GM21619 (cell line): ENCODE measurements around the gene GLT8D2.
"Not testable (repeated sequence)": the region's sequence is repeated elsewhere in the genome, so short reads cannot be mapped to it uniquely, and the experiment has no call there.

ENCODE experiments used
- ATAC-seq: cut with Tn5 transposase; IDR thresholded peaks from one replicate; pipeline ENCODE4 v1.9.1; 2021; ENCODE audit not compliant: unreplicated experiment

GLT8D2 gene

DNA sequence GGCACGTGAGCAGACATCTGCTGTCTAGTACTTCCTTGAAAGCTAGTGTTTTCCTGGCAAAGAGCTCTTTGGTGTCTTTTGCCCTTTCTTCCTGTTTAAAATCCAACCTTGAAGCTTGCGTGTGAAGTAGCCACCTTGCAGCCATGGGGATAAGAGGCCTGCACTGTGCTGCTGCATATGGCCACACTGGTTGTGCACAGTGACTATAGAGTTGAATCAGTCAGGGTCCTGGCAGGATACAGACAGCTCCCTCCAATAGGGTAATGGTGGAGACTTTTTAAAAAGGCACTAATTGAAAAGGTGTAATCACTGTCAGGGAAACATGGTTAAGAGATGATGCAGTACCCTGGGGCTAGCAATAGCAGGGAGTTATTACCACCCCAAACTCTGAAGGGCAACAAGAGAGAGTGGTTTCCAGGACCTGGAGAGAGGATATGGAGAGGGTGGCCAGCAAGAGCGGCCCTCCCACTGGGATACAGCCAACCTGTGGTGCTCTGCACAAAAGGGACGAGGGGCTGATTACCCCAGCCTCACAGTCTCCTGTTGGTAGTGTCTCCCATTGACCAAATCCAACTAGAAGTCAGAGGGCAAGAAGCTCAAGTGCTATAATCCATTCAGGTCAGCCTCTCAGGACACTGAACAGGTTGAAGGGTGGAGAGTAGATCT, 4.8 kb upstream of the GLT8D2 start:
- ATAC-seq, result no peak

DNA sequence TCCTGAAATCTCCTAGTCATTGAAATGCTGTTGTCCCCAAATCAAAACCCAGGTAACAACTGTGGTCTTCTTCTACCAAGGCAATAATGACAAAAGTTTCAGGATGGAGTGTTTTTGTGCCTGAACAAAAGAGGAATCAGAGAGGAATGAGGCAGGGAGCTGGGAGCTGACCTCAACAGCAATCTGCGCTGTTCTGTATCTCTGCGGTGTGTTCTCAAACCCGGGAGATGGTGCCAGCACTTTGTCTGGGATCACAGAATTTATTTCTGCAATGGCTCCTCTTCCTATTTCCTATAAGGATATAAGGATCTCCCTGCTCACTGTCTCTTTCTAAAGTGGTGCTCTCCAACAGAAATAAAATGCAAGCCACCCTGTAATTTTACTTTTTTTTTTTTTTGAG, 449 bp upstream of the GLT8D2 start:
- no peak for ATAC-seq

DNA sequence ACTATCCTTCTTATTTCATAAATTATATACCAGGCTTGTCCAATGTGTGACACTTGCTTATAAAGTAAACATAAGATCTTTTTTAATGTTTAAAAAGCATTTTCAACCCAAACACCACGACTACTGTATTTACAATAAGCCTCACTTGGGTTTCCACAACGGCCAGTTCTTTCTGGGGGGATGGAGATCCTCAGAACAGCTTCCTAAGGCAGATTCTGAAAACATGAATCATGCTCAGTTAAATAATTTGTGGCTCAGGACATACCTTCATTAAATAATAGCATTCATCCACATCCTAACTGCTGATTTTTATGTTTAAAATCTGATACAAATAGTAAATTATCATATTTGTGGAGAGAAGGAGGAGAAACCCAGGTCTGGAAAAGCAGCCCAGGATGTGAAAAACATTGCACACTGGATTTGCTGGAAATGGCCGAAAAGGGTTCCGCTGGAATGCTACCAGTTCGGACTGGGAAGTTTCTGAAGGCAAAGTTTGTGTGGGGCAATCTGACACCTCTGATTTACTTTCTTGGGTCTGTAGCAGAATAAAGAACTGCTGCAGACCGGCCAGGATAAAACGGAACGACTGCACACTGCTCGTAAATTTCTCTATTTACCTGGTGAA, 597 bp downstream of the GLT8D2 start:
- ATAC-seq, result no peak

DNA sequence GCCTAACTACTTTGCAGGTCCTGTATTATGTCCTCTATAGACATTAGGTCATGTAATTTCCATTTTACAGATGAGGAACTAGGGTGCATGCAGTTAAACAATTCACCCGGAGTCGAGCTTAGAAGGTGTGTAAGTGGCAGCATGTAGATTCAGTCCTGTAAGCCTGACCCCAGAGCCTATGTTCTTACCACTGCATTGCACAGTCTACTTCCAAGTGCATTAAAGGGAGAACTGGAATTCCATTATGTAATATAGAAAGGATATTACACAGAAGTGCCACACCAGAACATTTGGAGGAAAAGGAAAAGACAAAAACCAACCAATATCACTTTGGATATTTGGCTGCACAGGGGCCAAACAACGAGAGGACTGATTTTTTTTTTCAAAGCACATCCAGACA, 1.2 kb downstream of the GLT8D2 start:
- no peak for ATAC-seq

DNA sequence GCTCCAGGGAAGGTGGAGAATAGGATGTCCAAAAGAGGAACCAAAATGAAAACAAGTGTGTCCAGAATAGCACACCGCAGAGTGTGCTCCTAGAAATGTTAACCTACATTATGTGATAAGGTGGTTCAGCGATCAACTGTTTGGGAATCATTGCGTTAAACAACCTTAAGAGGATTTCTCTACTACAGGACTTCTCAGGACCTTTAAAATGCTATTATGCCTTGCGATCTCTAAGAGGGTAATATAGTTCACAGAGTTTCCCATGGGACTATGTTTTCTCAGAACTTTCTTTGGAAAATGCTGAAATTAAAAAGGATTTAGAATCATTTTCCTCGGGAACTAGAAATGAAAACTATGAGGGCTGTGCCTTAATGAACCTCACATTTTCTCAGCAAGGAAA, 1.8 kb downstream of the GLT8D2 start:
- ATAC-seq, result no peak

DNA sequence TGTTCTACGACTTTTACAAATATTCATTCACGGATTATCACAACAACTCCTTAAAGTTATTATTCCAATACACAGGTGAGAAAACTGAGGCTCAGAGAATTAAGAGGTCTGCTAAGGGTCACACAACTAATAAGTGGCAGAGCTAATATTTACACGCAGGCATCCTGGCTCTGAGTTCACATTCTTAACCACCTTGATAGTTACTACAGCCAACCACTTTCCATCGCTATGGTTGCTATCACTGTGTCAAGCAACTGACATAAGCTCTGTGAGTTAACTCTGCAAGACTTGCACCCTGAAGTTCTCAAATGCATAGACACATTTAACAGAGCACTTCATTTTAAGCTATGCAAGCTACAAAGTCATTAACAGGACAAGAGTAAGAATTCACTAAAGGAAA, 3.7 kb downstream of the GLT8D2 start:
- no peak for ATAC-seq

DNA sequence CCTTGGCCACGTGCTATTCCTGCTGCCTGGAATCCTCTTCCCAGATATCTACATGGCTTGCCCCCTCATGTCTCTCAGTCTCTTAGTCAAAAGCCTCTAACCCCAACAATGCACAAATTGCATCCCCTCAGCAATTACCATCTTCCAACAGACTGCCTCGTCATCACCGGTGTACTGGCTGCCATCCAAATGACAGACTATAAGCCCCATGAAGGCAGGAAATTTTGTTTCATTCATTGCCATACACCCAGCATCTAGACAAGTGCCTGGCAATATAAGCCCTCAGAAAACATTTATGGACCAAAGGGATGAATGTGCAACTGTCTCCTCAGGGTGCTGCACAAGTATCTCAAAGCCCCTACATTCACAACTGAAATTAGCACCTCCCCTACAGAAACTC, 5.8 kb downstream of the GLT8D2 start:
- ATAC-seq, result no peak

DNA sequence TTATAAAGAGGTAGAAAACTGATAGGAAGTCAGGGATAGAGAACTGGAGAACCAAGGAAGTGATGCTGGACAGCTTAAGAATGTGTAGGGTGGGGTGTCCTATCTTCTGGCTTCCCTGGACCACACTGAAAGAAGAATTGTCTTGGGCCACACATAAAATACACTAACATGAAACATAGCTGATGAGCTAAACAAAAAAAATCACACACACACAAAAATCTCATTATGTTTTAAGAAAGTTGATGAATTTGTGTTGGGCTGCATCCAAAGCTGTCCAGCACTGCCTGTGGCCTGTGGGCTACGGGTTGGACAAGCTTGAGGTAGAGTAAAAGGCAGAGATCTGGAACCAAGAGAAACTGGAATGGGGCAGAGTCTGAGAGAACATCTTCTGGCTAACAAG, 7.4 kb downstream of the GLT8D2 start:
- ATAC-seq, result no peak

DNA sequence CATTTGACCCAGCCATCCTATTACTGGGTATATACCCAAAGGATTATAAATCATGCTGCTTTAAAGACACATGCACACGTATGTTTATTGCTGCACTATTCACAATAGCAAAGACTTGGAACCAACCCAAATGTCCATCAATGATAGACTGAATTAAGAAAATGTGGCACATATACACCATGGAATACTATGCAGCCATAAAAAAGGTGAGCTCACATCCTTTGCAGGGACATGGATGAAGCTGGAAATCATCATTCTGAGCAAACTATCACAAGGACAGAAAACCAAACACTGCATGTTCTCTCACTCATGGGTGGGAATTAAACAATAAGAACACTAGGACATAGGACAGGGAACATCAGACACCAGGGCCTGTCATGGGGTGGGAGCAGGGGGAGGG, 10.2 kb downstream of the GLT8D2 start:
- not testable (repeated sequence) for ATAC-seq

DNA sequence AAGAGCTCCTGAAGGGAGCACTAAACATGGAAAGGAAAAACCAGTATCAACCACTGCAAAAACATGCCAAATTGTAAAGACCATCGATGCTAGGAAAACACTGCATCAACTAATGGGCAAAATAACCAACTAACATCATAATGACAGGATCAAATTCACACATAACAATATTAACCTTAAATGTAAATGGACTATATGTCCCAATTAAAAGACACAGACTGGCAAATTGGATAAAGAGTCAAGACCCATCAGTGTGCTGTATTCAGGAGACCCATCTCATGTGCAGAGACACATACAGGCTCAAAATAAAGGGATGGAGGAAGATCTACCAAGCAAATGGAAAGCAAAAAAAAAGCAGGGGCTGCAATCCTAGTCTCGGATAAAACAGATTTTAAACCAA, 13.8 kb downstream of the GLT8D2 start:
- not testable (repeated sequence) for ATAC-seq

DNA sequence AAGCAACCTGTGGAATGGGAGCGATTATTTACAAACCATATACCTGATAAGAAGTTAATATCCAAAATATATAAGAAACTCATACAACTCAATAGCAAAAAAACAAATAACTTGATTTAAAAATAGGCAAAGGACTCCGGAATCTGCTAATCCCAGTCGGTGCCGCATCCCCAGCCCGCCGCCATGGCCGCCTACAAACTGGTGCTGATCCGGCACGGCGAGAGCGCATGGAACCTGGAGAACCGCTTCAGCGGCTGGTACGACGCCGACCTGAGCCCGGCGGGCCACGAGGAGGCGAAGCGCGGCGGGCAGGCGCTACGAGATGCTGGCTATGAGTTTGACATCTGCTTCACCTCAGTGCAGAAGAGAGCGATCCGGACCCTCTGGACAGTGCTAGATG, 19.4 kb downstream of the GLT8D2 start:
- not testable (repeated sequence) for ATAC-seq

DNA sequence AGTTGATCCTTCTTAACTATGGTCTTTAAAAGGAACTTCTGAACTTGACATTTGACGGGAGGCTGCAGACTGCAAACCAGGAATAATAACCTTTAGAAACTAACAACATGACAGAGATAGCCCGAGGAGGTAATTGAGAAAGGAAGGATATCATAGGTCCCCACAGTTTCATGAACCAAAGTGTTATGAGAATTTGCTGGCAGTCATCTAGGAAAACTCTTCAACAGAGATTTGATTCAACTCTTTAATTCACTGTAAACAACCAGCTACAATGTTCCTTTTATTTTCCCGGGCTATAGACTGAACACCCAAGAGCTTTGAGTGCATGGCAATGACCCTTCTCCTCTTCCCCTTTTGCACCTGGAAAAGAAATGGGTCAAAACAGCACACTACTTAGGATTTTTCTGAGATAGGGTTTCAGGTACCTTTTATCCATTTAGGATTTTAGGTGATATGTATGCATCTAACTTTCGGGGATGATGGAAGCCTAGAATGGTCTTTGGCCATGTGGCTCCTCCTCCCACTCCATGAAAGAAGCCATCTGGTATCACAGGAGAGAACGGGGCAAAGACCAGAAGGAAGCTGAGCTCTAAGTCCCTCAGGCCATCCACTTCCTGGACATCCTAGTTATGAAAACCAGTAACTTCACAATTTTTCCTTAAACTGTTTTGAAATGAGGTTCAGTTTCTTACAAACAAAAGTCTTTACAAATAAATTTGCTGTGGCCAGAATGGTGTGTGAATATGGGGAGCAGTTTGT, 23.0 kb downstream of the GLT8D2 start:
- ATAC-seq, result no peak

DNA sequence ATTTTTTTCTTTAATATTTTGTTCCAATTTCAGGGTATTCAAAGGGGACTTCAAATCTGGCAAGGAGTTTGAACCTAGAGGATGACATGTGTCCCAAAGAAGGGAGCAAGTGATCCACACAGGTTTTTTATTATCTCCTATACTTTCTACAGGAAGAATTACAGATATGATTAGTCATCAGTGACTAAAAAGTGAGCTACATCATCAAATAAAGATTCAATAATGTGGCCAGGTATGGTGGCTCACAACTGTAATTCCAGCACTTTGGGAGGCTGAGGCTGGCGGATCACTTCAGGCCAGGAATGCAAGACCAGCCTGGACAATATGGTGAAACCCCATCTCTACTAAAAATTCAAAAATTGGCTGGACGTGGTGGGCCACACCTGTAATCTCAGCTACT, 24.2 kb downstream of the GLT8D2 start:
- no peak for ATAC-seq

DNA sequence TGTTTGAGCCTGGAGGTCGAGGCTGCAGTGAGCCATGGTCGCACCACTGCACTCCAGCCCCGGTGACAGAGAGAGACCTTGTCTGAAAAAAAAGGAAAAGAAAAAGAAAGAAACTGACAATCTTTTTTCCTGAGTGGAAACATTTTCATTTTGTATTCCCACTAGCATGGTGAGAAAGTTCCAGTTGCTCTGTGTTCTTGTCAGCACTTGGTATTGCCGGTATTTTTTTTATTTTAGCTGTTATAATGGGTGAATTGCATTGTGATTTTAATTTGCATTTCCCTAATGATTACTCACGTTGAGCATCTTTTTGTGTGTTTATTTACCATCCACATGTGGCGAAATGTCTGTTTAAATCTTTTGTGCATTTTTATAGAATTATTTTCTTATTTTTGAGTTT, 25.6 kb downstream of the GLT8D2 start:
- ATAC-seq, result no peak

DNA sequence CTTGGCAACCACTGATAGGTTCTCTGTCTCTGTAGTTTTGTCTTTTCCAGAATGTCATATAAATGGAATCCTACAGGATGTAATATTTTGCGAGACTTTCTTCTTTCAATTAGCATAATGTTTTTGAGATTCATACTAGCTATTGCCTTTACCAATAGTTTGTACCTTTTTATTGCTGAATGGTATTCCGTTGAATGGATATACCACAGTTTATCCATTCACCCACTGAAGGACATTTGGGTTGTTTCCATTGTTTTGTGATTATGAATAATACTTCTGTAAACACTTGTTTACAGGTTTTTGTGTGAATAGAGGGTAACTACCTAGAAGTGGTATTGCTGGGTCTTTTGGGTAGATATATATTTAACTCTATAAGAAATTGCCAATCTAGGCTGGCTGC, 26.3 kb downstream of the GLT8D2 start:
- no peak for ATAC-seq

DNA sequence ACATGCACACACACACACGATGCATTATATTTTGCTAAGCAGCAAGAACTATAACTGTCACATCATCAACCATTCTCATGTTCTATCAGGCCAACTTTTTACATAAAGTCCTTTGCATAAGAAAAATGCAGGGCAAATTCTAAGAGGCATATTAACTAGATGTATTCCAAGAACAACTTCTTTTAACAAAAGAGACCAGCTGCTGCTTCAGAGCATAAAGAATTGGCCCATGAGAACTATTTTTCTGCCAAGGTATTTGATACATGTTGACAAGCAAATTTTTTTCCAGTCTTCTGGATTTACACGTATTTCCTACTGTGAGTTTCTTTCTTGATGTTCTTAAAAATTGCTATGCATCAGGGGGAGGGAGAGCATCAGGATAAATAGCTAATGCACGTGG, 27.2 kb downstream of the GLT8D2 start:
- no peak for ATAC-seq

DNA sequence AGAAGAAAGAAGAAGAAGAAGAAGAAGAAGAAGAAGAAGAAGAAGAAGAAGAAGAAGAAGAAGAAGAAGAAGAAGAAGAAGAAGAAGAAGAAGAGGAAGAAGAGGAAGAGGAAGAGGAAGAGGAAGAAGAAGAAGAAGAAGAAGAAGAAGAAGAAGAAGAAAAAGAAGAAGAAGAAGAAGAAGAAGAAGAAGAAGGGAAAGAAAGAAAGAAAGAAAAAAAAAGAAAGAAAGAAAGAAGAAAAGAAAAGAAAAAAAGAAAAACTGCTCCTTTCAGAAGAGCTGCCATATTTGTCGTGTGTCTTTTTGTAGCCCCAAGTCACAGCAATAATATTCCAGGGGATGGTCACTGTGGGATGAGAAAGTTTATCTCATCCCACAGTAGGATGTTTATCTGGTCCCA, 28.1 kb downstream of the GLT8D2 start:
- ATAC-seq, result not testable (repeated sequence)

DNA sequence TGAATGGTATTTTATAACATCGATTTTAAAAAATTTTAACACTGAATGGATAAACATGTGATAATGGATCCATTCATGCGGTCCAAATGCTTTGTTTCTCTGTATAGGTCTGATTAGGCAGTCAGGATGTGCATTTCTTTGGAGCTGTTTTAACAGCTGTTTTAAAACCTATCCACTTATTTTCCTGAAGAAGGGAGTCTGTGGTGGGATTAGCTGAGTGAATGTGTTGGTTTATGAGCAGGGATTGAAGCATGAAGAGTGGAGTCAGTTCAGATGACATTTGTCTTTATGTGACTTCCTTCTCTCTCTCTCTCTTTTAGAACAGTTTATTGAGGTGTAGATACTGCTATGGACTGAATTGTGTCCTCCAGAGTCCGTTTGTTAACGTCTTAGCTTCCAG, 37.7 kb downstream of the GLT8D2 start:
- no peak for ATAC-seq

DNA sequence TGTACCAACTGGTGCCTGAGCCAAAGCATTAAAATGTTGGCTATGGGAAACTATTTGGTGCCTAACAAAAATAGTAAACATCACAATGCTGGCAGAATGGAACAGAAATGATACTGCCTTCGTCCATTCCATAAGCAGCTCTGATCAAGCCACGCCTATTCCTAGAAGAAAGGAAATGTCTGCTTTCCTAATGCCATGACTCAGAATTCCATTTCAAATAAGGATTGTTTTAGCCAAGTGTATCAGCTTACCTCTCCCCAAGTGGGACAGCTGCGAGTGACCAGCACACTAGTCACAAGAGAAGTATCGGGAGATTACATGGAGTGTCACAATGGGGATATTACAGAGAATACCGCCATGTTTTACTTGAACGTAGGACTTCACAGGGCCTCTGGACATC, 38.7 kb downstream of the GLT8D2 start:
- no peak for ATAC-seq

DNA sequence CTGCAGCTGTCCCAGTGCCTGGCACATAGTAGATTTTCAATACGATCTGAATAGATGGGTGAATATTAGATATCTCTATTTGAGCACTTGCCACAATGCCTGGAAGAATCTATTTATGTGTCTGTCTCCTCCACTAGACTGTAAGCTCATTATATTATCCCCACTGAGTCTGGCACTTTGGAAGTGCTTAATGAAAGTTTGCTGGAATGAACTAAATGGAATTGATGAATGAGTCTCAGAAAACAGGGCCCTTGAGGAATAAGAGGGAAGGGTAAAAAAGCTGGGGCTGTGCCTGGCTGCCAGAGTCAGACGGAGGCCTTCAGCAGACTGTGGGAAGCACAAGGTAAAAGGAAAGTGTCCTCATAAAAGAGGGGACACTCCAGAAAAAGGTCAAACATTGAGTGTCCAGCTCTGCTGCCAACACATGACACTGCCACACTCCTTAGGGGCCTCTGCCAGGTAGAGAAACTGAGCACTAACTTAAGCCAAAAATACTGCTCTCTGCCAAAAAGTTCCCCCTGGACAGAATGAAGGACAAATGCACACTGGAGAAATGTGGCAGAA, 39.3 kb downstream of the GLT8D2 start:
- ATAC-seq, result no peak

DNA sequence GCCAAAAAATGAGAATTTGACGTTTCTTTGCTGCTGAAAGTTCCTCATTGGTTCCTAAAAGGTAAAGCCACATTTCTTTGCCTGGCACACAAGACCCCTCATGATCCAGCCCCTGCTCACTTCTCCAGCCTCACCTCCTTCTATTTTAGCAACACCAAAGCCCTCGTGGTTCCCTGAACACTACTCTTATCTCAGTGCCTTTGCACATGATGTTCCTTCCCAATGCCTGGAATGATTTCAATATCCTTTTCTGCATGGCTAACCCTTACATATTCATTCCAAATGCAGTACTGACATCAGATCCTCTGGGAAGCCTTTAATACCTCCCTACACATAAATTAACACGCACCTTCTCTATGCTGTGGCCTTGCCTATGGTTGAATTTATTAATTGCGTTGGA, 39.9 kb downstream of the GLT8D2 start:
- no peak for ATAC-seq

DNA sequence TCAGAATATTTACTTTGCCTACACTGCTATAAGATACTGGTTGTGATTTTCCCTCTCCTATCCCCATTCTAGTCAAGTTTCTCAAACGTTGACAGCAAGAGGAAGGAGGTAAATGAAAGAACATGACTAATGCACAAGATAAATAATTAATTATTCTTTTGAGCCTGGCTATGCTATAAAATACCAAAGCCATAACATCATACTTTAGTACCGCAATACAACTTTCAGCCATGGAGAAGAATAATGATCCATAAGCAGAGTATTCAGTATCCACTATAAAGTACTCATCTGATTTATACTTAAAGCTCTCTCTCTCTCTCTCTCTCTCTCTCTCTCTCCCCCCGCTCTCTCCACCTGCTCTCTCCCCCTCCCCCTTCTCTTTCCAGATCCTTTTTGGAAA, 43.1 kb downstream of the GLT8D2 start:
- ATAC-seq, result no peak
